HepG2 (cell line): ENCODE data around the gene NFIC. TPM values are rescaled to one million over a fixed set of nuclear protein-coding genes. Genes with fewer than 3 reads are reported as not detected.

Source experiments
- NFIC ChIP-seq: IDR thresholded peaks from 2 replicates; pipeline ENCODE4 v1.6.1; 2012; ENCODE audit warnings: mild to moderate bottlenecking, low read length, inconsistent platforms
- PHF21A ChIP-seq: sonication (generic); formaldehyde crosslinking; IDR thresholded peaks from 2 replicates; pipeline ENCODE4 v1.5.0; 2020; ENCODE audit warnings: mild to moderate bottlenecking, missing genetic modification reagents
- PHF5A ChIP-seq: IDR thresholded peaks from one replicate; pipeline ENCODE4 v1.6.1; 2018; ENCODE audit warnings: low read depth, missing genetic modification reagents; ENCODE audit not compliant: unreplicated experiment
- SIX1 ChIP-seq: sonication (generic); formaldehyde crosslinking; IDR thresholded peaks from 2 replicates; pipeline ENCODE4 v1.4.0; 2020; ENCODE audit warnings: missing genetic modification reagents, borderline replicate concordance
- ZKSCAN5 ChIP-seq: sonication (generic); formaldehyde crosslinking; IDR thresholded peaks from 2 replicates; pipeline ENCODE4 v1.5.1; 2020; ENCODE audit warnings: mild to moderate bottlenecking, missing genetic modification reagents
- ZNF496 ChIP-seq: sonication (generic); formaldehyde crosslinking; IDR thresholded peaks from 2 replicates; pipeline ENCODE4 v1.8.1; 2023; ENCODE audit warnings: mild to moderate bottlenecking, moderate library complexity, missing genetic modification reagents; ENCODE audit not compliant: insufficient replicate concordance
- ZNF572 ChIP-seq: sonication (generic); formaldehyde crosslinking; IDR thresholded peaks from 2 replicates; pipeline ENCODE4 v1.5.1; 2020; ENCODE audit warnings: mild to moderate bottlenecking, missing genetic modification reagents
- ZNF644 ChIP-seq: IDR thresholded peaks from 2 replicates; pipeline ENCODE4 v1.6.1; 2016; ENCODE audit warnings: low read depth
- ZSCAN12 ChIP-seq: sonication (generic); formaldehyde crosslinking; IDR thresholded peaks from 2 replicates; pipeline ENCODE4 v1.9.0; 2021; ENCODE audit warnings: mild to moderate bottlenecking, missing genetic modification reagents
- polyA plus RNA-seq, 8 experiments: library from polyadenylated mRNA; depleted of rRNA in 3 of 8; stranded (reverse) in 7 of 8; unstranded in 1 of 8; fragments of >200 nt; fragmentation: Illumina TruSeq in 4 of 8; extraction: Trizol in 4 of 8; gene quantifications; 2 replicates each; pipeline versions ENCODE4 v1.2.1 to v1.2.3, GENCODE V29; 2011 to 2016; ENCODE audit warnings: low read depth in 4 of 8, missing spikeins in 1 of 8, mixed read lengths in 1 of 8; ENCODE audit not compliant: insufficient read depth in 1 of 8
- total RNA-seq, 5 experiments: library from RNA; depleted of rRNA; stranded (reverse); fragments of >200 nt; fragmentation: Illumina TruSeq; extraction: Trizol; gene quantifications; 2 replicates each; pipeline ENCODE4 v1.2.3, GENCODE V29; 2016; ENCODE audit warnings: low read depth in 1 of 5
- TF ChIP-seq, protein P1 (sequence below): sonication (generic); formaldehyde crosslinking; IDR thresholded peaks from 2 replicates; pipeline ENCODE4 v1.4.0; 2020; ENCODE audit warnings: mild to moderate bottlenecking, missing genetic modification reagents, borderline replicate concordance

The NFIC gene
- total and polyA plus RNA-seq, 2 of the 13 experiments (the other 11 are each of a cell fraction or from before 2014, with no cell fraction given) = 1.3 to 2.5 TPM

DNA sequence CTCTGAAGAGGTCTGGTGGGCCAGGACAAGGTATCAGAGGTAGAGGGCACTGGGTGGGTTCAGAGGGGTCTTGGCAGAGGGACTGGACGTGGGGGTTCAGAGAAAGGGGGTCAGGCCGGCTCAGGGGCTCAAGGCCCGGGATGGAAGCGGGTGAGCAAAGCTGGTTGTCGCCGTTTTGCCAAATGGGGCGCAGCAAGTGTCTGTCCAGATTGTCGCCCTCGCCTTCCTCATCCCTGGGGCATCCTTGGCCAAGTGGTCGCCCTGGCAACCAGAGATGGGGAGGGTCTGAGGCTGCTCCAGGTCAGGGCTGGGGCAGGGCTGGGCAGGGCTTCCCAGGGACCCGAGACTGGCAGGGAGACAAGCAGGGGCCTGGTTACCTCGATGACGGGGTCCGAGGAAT is 127.3 kb downstream of the NFIC start (continued):
- TF ChIP-seq NFIC (no peak), PHF21A (CRISPR knock-in tag) (no peak), ZKSCAN5 (CRISPR knock-in tag) (no peak), PHF5A (CRISPR knock-in tag) (no peak), ZNF496 (CRISPR knock-in tag) (no peak), ZNF572 (CRISPR knock-in tag) (no peak), ZNF644 (no peak), ZSCAN12 (no peak), SIX1 (CRISPR knock-in tag) (no peak)
- TF ChIP-seq, protein P1, sequence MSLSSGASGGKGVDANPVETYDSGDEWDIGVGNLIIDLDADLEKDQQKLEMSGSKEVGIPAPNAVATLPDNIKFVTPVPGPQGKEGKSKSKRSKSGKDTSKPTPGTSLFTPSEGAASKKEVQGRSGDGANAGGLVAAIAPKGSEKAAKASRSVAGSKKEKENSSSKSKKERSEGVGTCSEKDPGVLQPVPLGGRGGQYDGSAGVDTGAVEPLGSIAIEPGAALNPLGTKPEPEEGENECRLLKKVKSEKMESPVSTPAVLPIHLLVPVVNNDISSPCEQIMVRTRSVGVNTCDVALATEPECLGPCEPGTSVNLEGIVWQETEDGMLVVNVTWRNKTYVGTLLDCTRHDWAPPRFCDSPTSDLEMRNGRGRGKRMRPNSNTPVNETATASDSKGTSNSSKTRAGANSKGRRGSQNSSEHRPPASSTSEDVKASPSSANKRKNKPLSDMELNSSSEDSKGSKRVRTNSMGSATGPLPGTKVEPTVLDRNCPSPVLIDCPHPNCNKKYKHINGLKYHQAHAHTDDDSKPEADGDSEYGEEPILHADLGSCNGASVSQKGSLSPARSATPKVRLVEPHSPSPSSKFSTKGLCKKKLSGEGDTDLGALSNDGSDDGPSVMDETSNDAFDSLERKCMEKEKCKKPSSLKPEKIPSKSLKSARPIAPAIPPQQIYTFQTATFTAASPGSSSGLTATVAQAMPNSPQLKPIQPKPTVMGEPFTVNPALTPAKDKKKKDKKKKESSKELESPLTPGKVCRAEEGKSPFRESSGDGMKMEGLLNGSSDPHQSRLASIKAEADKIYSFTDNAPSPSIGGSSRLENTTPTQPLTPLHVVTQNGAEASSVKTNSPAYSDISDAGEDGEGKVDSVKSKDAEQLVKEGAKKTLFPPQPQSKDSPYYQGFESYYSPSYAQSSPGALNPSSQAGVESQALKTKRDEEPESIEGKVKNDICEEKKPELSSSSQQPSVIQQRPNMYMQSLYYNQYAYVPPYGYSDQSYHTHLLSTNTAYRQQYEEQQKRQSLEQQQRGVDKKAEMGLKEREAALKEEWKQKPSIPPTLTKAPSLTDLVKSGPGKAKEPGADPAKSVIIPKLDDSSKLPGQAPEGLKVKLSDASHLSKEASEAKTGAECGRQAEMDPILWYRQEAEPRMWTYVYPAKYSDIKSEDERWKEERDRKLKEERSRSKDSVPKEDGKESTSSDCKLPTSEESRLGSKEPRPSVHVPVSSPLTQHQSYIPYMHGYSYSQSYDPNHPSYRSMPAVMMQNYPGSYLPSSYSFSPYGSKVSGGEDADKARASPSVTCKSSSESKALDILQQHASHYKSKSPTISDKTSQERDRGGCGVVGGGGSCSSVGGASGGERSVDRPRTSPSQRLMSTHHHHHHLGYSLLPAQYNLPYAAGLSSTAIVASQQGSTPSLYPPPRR (CRISPR knock-in tag) = no peak
- TF ChIP-seq, all 625 proteins: peak for 0
